Loucy (cell line): ENCODE data around the gene NEK9.

Experiments used
- H2AFZ ChIP-seq: fragments of 200-600 bp; sonication (generic); 2 replicates; pipeline ENCODE4 v1.6.0; 2016; ENCODE audit warnings: antibody characterized with exemption, mild to moderate bottlenecking, low read length, moderate library complexity
- H3F3A ChIP-seq: fragments of 200-600 bp; 2 replicates; pipeline ENCODE4 v1.6.0; 2016; ENCODE audit warnings: antibody characterized with exemption, low read depth, mild to moderate bottlenecking
- H3K27me3 ChIP-seq: fragments of 200-600 bp; sonication (generic); 2 replicates; pipeline ENCODE4 v1.6.1; 2014; ENCODE audit warnings: low read length, mild to moderate bottlenecking; ENCODE audit not compliant: insufficient read depth, poor library complexity, severe bottlenecking
- H3K36me3 ChIP-seq: fragments of 200-600 bp; sonication (generic); 2 replicates; pipeline ENCODE4 v1.6.1; 2016; ENCODE audit warnings: low read length; ENCODE audit not compliant: insufficient read depth
- H3K4me1 ChIP-seq: fragments of 200-600 bp; sonication (generic); 2 replicates; pipeline ENCODE4 v1.5.1; 2014; ENCODE audit warnings: low read length, mild to moderate bottlenecking; ENCODE audit not compliant: insufficient read depth, poor library complexity, severe bottlenecking
- H3K4me2 ChIP-seq: fragments of 200-600 bp; sonication (generic); 2 replicates; pipeline ENCODE4 v1.6.0; 2014; ENCODE audit warnings: antibody characterized with exemption, low read length, low read depth, mild to moderate bottlenecking; ENCODE audit not compliant: poor library complexity, severe bottlenecking
- H3K4me3 ChIP-seq: fragments of 200-600 bp; sonication (generic); 2 replicates; pipeline ENCODE4 v1.5.1; 2014; ENCODE audit warnings: low read length, mild to moderate bottlenecking, mixed read lengths; ENCODE audit not compliant: poor library complexity, severe bottlenecking
- H3K79me2 ChIP-seq: fragments of 200-600 bp; sonication (generic); 2 replicates; pipeline ENCODE4 v1.6.1; 2014; ENCODE audit warnings: low read length; ENCODE audit not compliant: insufficient read depth
- H3K9ac ChIP-seq: fragments of 200-600 bp; sonication (generic); 2 replicates; pipeline ENCODE4 v1.6.0; 2014; ENCODE audit warnings: mild to moderate bottlenecking, low read depth, low read length, moderate library complexity; ENCODE audit not compliant: poor library complexity, severe bottlenecking
- H3K9me2 ChIP-seq: fragments of 200-600 bp; sonication (generic); replicated peaks from 2 replicates; pipeline ENCODE4 v1.6.1; 2016; ENCODE audit warnings: low read depth, low read length, mixed read lengths
- H3K9me3 ChIP-seq: fragments of 200-600 bp; sonication (generic); 2 replicates; pipeline ENCODE4 v1.6.1; 2014; ENCODE audit warnings: mild to moderate bottlenecking, antibody characterized with exemption, low read length, low read depth; ENCODE audit not compliant: insufficient read depth
- H4K20me1 ChIP-seq: fragments of 200-600 bp; sonication (generic); 2 replicates; pipeline ENCODE4 v1.6.0; 2014; ENCODE audit warnings: antibody characterized with exemption, low read length, mild to moderate bottlenecking; ENCODE audit not compliant: insufficient read depth, poor library complexity, severe bottlenecking
- CTCF ChIP-seq: fragments of 200-600 bp; sonication (generic); conservative IDR thresholded peaks from 2 replicates; pipeline ENCODE4 v1.5.1; 2014; ENCODE audit warnings: mild to moderate bottlenecking, antibody characterized with exemption, low read length
- EZH2phosphoT487 ChIP-seq: fragments of 200-600 bp; IDR thresholded peaks from 2 replicates; pipeline ENCODE4 v1.6.1; 2018; ENCODE audit warnings: antibody characterized with exemption, mild to moderate bottlenecking, moderate library complexity, borderline replicate concordance

Gene NEK9

GRCh38 chr14:75109877-75110276 is 17.0 kb downstream of the NEK9 start:
- no peak overlapping the region for H2AFZ ChIP-seq
- no peaks in the 10 kb centered on the region for H3K27me3 ChIP-seq
- H3K9me2 ChIP-seq = no peaks in the 10 kb centered on the region
- H3K4me3 ChIP-seq = no peak overlapping the region
- H3K36me3 ChIP-seq = peaks cover 51% of the 10 kb centered on the region
- H3K4me1 ChIP-seq = peaks cover 11% of the 10 kb centered on the region
- H3K9me3 ChIP-seq = no peaks in the 10 kb centered on the region
- no peak overlapping the region for H3K4me2 ChIP-seq
- no peaks in the 10 kb centered on the region for H3K79me2 ChIP-seq
- H3K9ac ChIP-seq = no peak overlapping the region
- no peak for TF ChIP-seq CTCF
- TF ChIP-seq EZH2phosphoT487 = no peak
- H4K20me1 ChIP-seq = no peaks in the 10 kb centered on the region
- no peaks in the 10 kb centered on the region for H3F3A ChIP-seq

GRCh38 chr14:75107186-75107585 is 19.7 kb downstream of the NEK9 start:
- Histone ChIP-seq H3K79me2 (no peaks in the 10 kb centered on the region), H3K4me2 (no peak overlapping the region), H3K27me3 (no peaks in the 10 kb centered on the region), H3K4me1 (no peaks in the 10 kb centered on the region), H3K9me2 (no peaks in the 10 kb centered on the region), H2AFZ (no peak overlapping the region), H3K36me3 (peaks cover 40% of the 10 kb centered on the region; the same call in 1 of the 2 replicates), H3K9me3 (no peaks in the 10 kb centered on the region), H3K4me3 (no peak overlapping the region), H3F3A (no peaks in the 10 kb centered on the region), H3K9ac (no peak overlapping the region), H4K20me1 (no peaks in the 10 kb centered on the region)
- TF ChIP-seq EZH2phosphoT487 = no peak
- no peak for TF ChIP-seq CTCF

- H3K27me3 ChIP-seq = no peaks in the 10 kb centered on the region
- H3K4me1 ChIP-seq = no peaks in the 10 kb centered on the region
- H3K4me2 ChIP-seq = no peak overlapping the region
- peaks cover 24% of the 10 kb centered on the region; the same call in 1 of the 2 replicates for H3K36me3 ChIP-seq
- H2AFZ ChIP-seq = no peak overlapping the region
- no peaks in the 10 kb centered on the region for H4K20me1 ChIP-seq
- H3K9ac ChIP-seq = no peak overlapping the region
- H3K9me3 ChIP-seq = no peaks in the 10 kb centered on the region
- no peaks in the 10 kb centered on the region for H3K79me2 ChIP-seq
- TF ChIP-seq CTCF (no peak), EZH2phosphoT487 (no peak)
- H3K4me3 ChIP-seq = no peak overlapping the region
- no peaks in the 10 kb centered on the region for H3K9me2 ChIP-seq
- no peaks in the 10 kb centered on the region for H3F3A ChIP-seq
Measured at GRCh38 chr14:75101491-75101890, 25.4 kb downstream of the NEK9 start.
